ENCODE data around the gene STX3. TPM values are rescaled to one million over a fixed set of nuclear protein-coding genes. Genes with fewer than 3 reads are reported as not detected.

STX3 gene
- total and polyA plus RNA-seq, 2 donors (not counting 1 experiment from before 2014, with no cell fraction given), result 7.6 to 16.6 TPM

GRCh38 chr11:59753650-59754493, 1.3 kb upstream of the STX3 start:
- no peaks in the 10 kb centered on the region for H3K9me3 ChIP-seq (ENCODE audit: control extremely low read depth in 1 of 3, control insufficient read depth in 2 of 3, insufficient read depth in 1 of 3, low read length in 2 of 3)
- H3K9ac ChIP-seq (ENCODE audit: low read length), result peak overlapping the region; percentile 78
- no peak for TF ChIP-seq EZH2 (IDR thresholded peaks at IDR 0.05; ENCODE audit: borderline replicate concordance, insufficient read depth, low read depth, low read length, poor library complexity, severe bottlenecking)
- peak; percentile 96 for TF ChIP-seq CTCF (IDR thresholded peaks at IDR 0.05)
- peaks cover 9% of the 10 kb centered on the region for H3K79me2 ChIP-seq (ENCODE audit: control insufficient read depth, insufficient read depth, low read length)
- POLR2A ChIA-PET, result interaction anchor here (2.6 kb wide), 1 partner anchor 48 kb away, joined by 5 read pairs; no protein-coding TSS in a partner anchor
- Mint-ChIP-seq H3K27ac (peak overlapping the region; percentile 84), H3K9me3 (ENCODE audit: insufficient read depth) (no peaks in the 10 kb centered on the region), H3K4me1 (peaks cover 24% of the 10 kb centered on the region), H3K27me3 (peaks cover 10% of the 10 kb centered on the region), H3K4me3 (peak overlapping the region; percentile 94)
- peak; percentile 89 for DNase-seq
- peak; percentile 73 for ATAC-seq (ENCODE audit: low read depth)
- peak overlapping the region; percentile 72 to 97 (median 80) for H3K4me3 ChIP-seq (ENCODE audit: control extremely low read depth in 1 of 5, extremely low read depth in 1 of 5, insufficient read depth in 1 of 5, low read depth in 2 of 5, low read length in 4 of 5)
- 33% methylated on average over 34 of the region's 47 CpGs for WGBS (ENCODE audit: insufficient coverage)
- H3K27ac ChIP-seq (ENCODE audit: low read length in 2 of 2), result no peak overlapping the region
- intact Hi-C loops (cut with micrococcal nuclease), result loop anchor here (1.0 to 10.0 kb wide), 5 partner anchors 18 to 438 kb away; partner anchors contain the start of genes MRPL16 and PATL1
- H2AFZ ChIP-seq (ENCODE audit: insufficient read depth, low read depth, low read length, poor library complexity, severe bottlenecking), result peak overlapping the region; percentile 99
- CTCF ChIA-PET, result interaction anchor here (0.6 to 7.5 kb wide), 16 partner anchors 8 to 511 kb away, joined by 3 to 206 read pairs (median 4); partner anchors contain the start of genes MRPL16 and PATL1
- H4K20me1 ChIP-seq (ENCODE audit: control insufficient read depth, insufficient read depth, low read length, poor library complexity, severe bottlenecking), result peaks cover 10% of the 10 kb centered on the region
- peak overlapping the region; percentile 98 for H3K4me2 ChIP-seq (replicated peaks; ENCODE audit: low read depth, low read length, poor library complexity, severe bottlenecking)
- no peaks in the 10 kb centered on the region for H3K36me3 ChIP-seq (replicated peaks in 1 of 2; ENCODE audit: control extremely low read depth in 1 of 2, control insufficient read depth in 1 of 2, extremely low read depth in 1 of 2, insufficient read depth in 2 of 2, low read length in 1 of 2)
- peaks cover 14 to 26% of the 10 kb centered on the region in 2 donors for H3K4me1 ChIP-seq (ENCODE audit: control insufficient read depth in 2 of 2, insufficient read depth in 2 of 2, low read length in 2 of 2)
- peaks cover 0 to 5% (median 0%) of the 10 kb centered on the region in 4 experiments for H3K27me3 ChIP-seq (replicated peaks in 1 of 4; ENCODE audit: control extremely low read depth in 1 of 4, control insufficient read depth in 3 of 4, insufficient read depth in 4 of 4, low read length in 3 of 4)

Data from B cell (primary cell).